Epithelial cell of alveolus of lung (primary cell): ENCODE data around the gene B4GALT7. TPM values are rescaled to one million over a fixed set of nuclear protein-coding genes. Genes with fewer than 3 reads are reported as not detected.

Experiments
- total RNA-seq: library from RNA; depleted of rRNA; stranded (reverse); fragments of >200 nt; gene quantifications from 2 replicates; pipeline ENCODE4 v1.2.1, GENCODE V29; 2015

B4GALT7 gene
- 27.5 and 47.4 TPM in 2 replicates for total RNA-seq

GRCh38 chr5:177599731-177600507 is at the start of gene B4GALT7:
TSS of gene B4GALT7 (plus strand) at chr5:177600132. CDS start at chr5:177600211, 79 bp downstream.

GRCh38 chr5:177554474-177555111 is 45.3 kb upstream of the B4GALT7 start, which contains the start of gene FAM193B:
TSS of gene FAM193B (minus strand) at chr5:177554563. CDS start at chr5:177554458, 105 bp downstream.

GRCh38 chr5:177592010-177592834 is 7.7 kb upstream of the B4GALT7 start, which contains the start of gene TMED9:
TSS of gene TMED9 (plus strand) at chr5:177592203. CDS start at chr5:177592215, 12 bp downstream.

Other genes with a start within 250 kb of the B4GALT7 start
- gene LMAN2, start 248.5 kb upstream of the B4GALT7 start, total RNA-seq: 289 and 319 TPM in 2 replicates
- gene RGS14, start 242.2 kb upstream of the B4GALT7 start, total RNA-seq: 3.9 and 10.3 TPM in 2 replicates
- gene SLC34A1, start 215.7 kb upstream of the B4GALT7 start, total RNA-seq: not detected in 2 replicates
- not detected in 2 replicates for gene PFN3, start 199.5 kb upstream of the B4GALT7 start, total RNA-seq
- gene F12, start 190.6 kb upstream of the B4GALT7 start, total RNA-seq: 0.40 and 1.0 TPM in 2 replicates
- gene GRK6, start 173.5 kb upstream of the B4GALT7 start, total RNA-seq: 19.8 and 37.6 TPM in 2 replicates
- 9.3 and 10.0 TPM in 2 replicates for gene PRR7, start 153.3 kb upstream of the B4GALT7 start, total RNA-seq
- gene DBN1, start 126.5 kb upstream of the B4GALT7 start, total RNA-seq: 125 and 211 TPM in 2 replicates
- 216 and 501 TPM in 2 replicates for gene PDLIM7, start 102.5 kb upstream of the B4GALT7 start, total RNA-seq
- gene DOK3, start 90.3 kb upstream of the B4GALT7 start, total RNA-seq: 0.91 and 1.5 TPM in 2 replicates
- gene DDX41, start 83.2 kb upstream of the B4GALT7 start, total RNA-seq: 92.1 and 136 TPM in 2 replicates
- gene FAM193B, start 45.6 kb upstream of the B4GALT7 start, total RNA-seq: 16.0 and 77.8 TPM in 2 replicates
- 172 and 235 TPM in 2 replicates for gene TMED9, start 7.9 kb upstream of the B4GALT7 start, total RNA-seq
- gene FAM153A, start 182.8 kb downstream of the B4GALT7 start, total RNA-seq: not detected in 2 replicates